A549 (cell line): ENCODE data around the gene ORM1. TPM values are rescaled to one million over a fixed set of nuclear protein-coding genes. Genes with fewer than 3 reads are reported as not detected.
A peak's percentile ranks its signal among the peaks of the same experiment; 100 is the strongest.

Source experiments
- ATAC-seq, 2 experiments: fragments of 200-7000 bp in 1 of 2; fragments of >200 bp in 1 of 2; cut with Nextera tagmentation in 1 of 2; cut with Tn5 transposase in 1 of 2; 3 replicates each; pipeline versions ENCODE4 v1.8.0 to v1.9.1; 2018 to 2020; ENCODE audit warnings: mild to moderate bottlenecking in 1 of 2, moderate library complexity in 1 of 2
- CTCF ChIA-PET: fragments of 300-600 bp; sonication (Branson Sonifier 250); formaldehyde crosslinking; extraction: SDS; loops from one replicate; lab custom pipeline; 2021; ENCODE audit warnings: antibody characterized with exemption, inconsistent platforms; lab: Yijun Ruan, JAX
- POLR2A ChIA-PET: fragments of 350-600 bp; formaldehyde crosslinking; extraction: SDS; loops from one replicate; lab custom pipeline; 2021; ENCODE audit warnings: antibody characterized with exemption, inconsistent platforms; lab: Yijun Ruan, JAX
- DNase-seq, 2 experiments: peaks; one replicate each; pipeline versions ENCODE4 v3.0.0 to v3.0.0-alpha.2; 2011 to 2016; ENCODE audit warnings: low read depth in 1 of 2, low spot score in 1 of 2
- FAIRE-seq: peaks from 2 replicates; lab custom pipeline; 2011; peaks lifted over from hg19 to GRCh38; lab: Jason Lieb, UNC
- H3K27ac ChIP-seq, 2 experiments: fragments of >200 bp; sonication (Bioruptor Twin); formaldehyde crosslinking; 3 replicates each; pipeline ENCODE4 v1.5.1; 2016 to 2017
- H3K4me1 ChIP-seq: fragments of >200 bp; sonication (Bioruptor Twin); formaldehyde crosslinking; 3 replicates; pipeline ENCODE4 v1.6.1; 2016
- H3K4me2 ChIP-seq: fragments of >200 bp; sonication (Bioruptor Twin); formaldehyde crosslinking; 3 replicates; pipeline ENCODE4 v1.6.1; 2016
- H3K4me3 ChIP-seq: fragments of >200 bp; sonication (Bioruptor Twin); formaldehyde crosslinking; 3 replicates; pipeline ENCODE4 v1.5.1; 2016
- H3K9me3 ChIP-seq: fragments of >200 bp; sonication (Bioruptor Twin); formaldehyde crosslinking; 3 replicates; pipeline ENCODE4 v1.6.1; 2016
- BHLHE40 ChIP-seq: IDR thresholded peaks from 2 replicates; pipeline ENCODE4 v1.6.1; 2012; ENCODE audit warnings: low read depth, low read length, inconsistent platforms
- CBX2 ChIP-seq: fragments of 200-600 bp; sonication (generic); IDR thresholded peaks from 2 replicates; pipeline ENCODE4 v1.6.1; 2016; ENCODE audit warnings: low read depth, mild to moderate bottlenecking, borderline replicate concordance
- CHD4 ChIP-seq: fragments of 200-600 bp; sonication (generic); IDR thresholded peaks from 2 replicates; pipeline ENCODE4 v1.6.1; 2016; ENCODE audit warnings: antibody characterized with exemption, mild to moderate bottlenecking, borderline replicate concordance
- CTCF ChIP-seq: fragments of >200 bp; sonication (Bioruptor Twin); formaldehyde crosslinking; IDR thresholded peaks from 3 replicates; pipeline ENCODE4 v1.5.1; 2016
- HEYL ChIP-seq: fragments of 250-450 bp; sonication (Bioruptor Pico); IDR thresholded peaks from 2 replicates; pipeline ENCODE4 v1.8.0; 2021; ENCODE audit warnings: mild to moderate bottlenecking, moderate library complexity
- HMGXB4 ChIP-seq: fragments of 250-450 bp; sonication (Bioruptor Pico); IDR thresholded peaks from 2 replicates; pipeline ENCODE4 v1.5.0; 2021; ENCODE audit warnings: mild to moderate bottlenecking, moderate library complexity, borderline replicate concordance
- KDM1A ChIP-seq: fragments of 200-600 bp; sonication (generic); IDR thresholded peaks from 2 replicates; pipeline ENCODE4 v1.6.1; 2016; ENCODE audit warnings: low read depth, mild to moderate bottlenecking
- MAX ChIP-seq: IDR thresholded peaks from 2 replicates; pipeline ENCODE4 v1.6.1; 2012
- PBX3 ChIP-seq: IDR thresholded peaks from 2 replicates; pipeline ENCODE4 v1.6.1; 2012
- PHF8 ChIP-seq: fragments of 200-600 bp; sonication (generic); IDR thresholded peaks from 2 replicates; pipeline ENCODE4 v1.6.1; 2016; ENCODE audit warnings: low read depth, mild to moderate bottlenecking, antibody characterized with exemption, moderate library complexity, borderline replicate concordance
- POLR2A ChIP-seq: IDR thresholded peaks from 2 replicates; pipeline ENCODE4 v1.6.1; 2012; ENCODE audit warnings: mild to moderate bottlenecking, low read length
- RAD21 ChIP-seq, 2 experiments: fragments of >200 bp in 1 of 2; sonication (Bioruptor Twin) in 1 of 2; formaldehyde crosslinking in 1 of 2; IDR thresholded peaks in 1 of 2; conservative IDR thresholded peaks in 1 of 2; 2 replicates in 1 of 2; 3 replicates in 1 of 2; pipeline ENCODE4 v1.6.1; 2012 to 2018; ENCODE audit warnings: inconsistent platforms in 1 of 2
- RFX5 ChIP-seq: fragments of 450-650 bp; IDR thresholded peaks from 2 replicates; pipeline ENCODE4 v1.7.1; 2014; ENCODE audit warnings: antibody characterized with exemption, mild to moderate bottlenecking, moderate library complexity
- SMC3 ChIP-seq: fragments of >200 bp; sonication (Bioruptor Twin); formaldehyde crosslinking; IDR thresholded peaks from 3 replicates; pipeline ENCODE4 v1.6.1; 2018; ENCODE audit warnings: inconsistent platforms
- SREBF2 ChIP-seq: fragments of 450-650 bp; IDR thresholded peaks from 2 replicates; pipeline ENCODE4 v1.6.1; 2014; ENCODE audit warnings: mild to moderate bottlenecking, moderate library complexity
- TP53 ChIP-seq: fragments of 250-450 bp; sonication (Bioruptor Pico); IDR thresholded peaks from 2 replicates; pipeline ENCODE4 v1.5.0; 2021; ENCODE audit warnings: mild to moderate bottlenecking, moderate library complexity
- ZC3H11A ChIP-seq: fragments of 450-650 bp; IDR thresholded peaks from 2 replicates; pipeline ENCODE4 v1.6.1; 2014; ENCODE audit warnings: antibody characterized with exemption, mild to moderate bottlenecking
- ZFP36 ChIP-seq: fragments of 450-650 bp; IDR thresholded peaks from 2 replicates; pipeline ENCODE4 v1.6.1; 2014; ENCODE audit warnings: borderline replicate concordance; ENCODE audit not compliant: partially characterized antibody
- ZSCAN20 ChIP-seq: fragments of 250-450 bp; sonication (Bioruptor Pico); IDR thresholded peaks from 2 replicates; pipeline ENCODE4 v1.8.0; 2022; ENCODE audit warnings: mild to moderate bottlenecking, moderate library complexity
- WGBS: methylation state at CpG from one replicate; pipeline ENCODE4 v1.1.6; 2017; ENCODE audit errors: missing lambda C conversion rate; 5-methylcytosine and 5-hydroxymethylcytosine counted together
- polyA plus RNA-seq, 4 experiments: library from polyadenylated mRNA; depleted of rRNA in 3 of 4; stranded (reverse); fragments of >200 nt; fragmentation: RNase III in 1 of 4; extraction: RNeasy Plus Mini Kit Qiagen cat#74134 plus additional on column Dnase treatment in 1 of 4; gene quantifications; 2 replicates in 3 of 4; 3 replicates in 1 of 4; pipeline ENCODE4 v1.2.3, GENCODE V29; 2011 to 2017

ORM1 gene
- polyA plus RNA-seq, 2 of the 4 experiments (the other 2 are of a cell fraction), result 0.12 to 0.19 TPM

GRCh38 chr9:114291064-114291474, 31.8 kb upstream of the ORM1 start:
- FAIRE-seq, result no peak
- peak overlapping the region; percentile 63 to 88 for H3K27ac ChIP-seq
- DNase-seq, result peak; percentile 57 to 64
- ChIA-PET POLR2A (interaction anchor here (1.2 kb wide), 1 partner anchor 134 kb away, joined by 5 read pairs; no protein-coding TSS in a partner anchor), CTCF (interaction anchor here (0.6 to 10.0 kb wide), 85 partner anchors 9 to 843 kb away, joined by 3 to 216 read pairs (median 5); partner anchors contain the start of genes AMBP, COL27A1 and KIF12)
- peak; percentile 32 to 69; a peak in 4 of 6 replicates for ATAC-seq
- WGBS, result 18% methylated on average over 12 of the region's 12 CpGs
- no peak overlapping the region for H3K4me2 ChIP-seq
- peak; percentile 94 to 96 for TF ChIP-seq RAD21 (conservative IDR thresholded peaks at IDR 0.05 in 1 of 2, IDR thresholded peaks at IDR 0.05 in 1 of 2)
- no peak for TF ChIP-seq PHF8
- TF ChIP-seq MAX, result peak; percentile 54
- TF ChIP-seq CTCF, result peak; percentile 91
- peak; percentile 96 for TF ChIP-seq SMC3
- peaks cover 39% of the 10 kb centered on the region for H3K4me1 ChIP-seq
- peaks cover 9% of the 10 kb centered on the region; the same call in 2 of the 3 replicates for H3K9me3 ChIP-seq
- no peak overlapping the region for H3K4me3 ChIP-seq

GRCh38 chr9:114291886-114292590, 30.9 kb upstream of the ORM1 start:
- Histone ChIP-seq H3K4me3 (no peak overlapping the region), H3K9me3 (peaks cover 9% of the 10 kb centered on the region; the same call in 2 of the 3 replicates), H3K4me2 (no peak overlapping the region), H3K27ac (no peak overlapping the region), H3K4me1 (peaks cover 37% of the 10 kb centered on the region)
- ChIA-PET CTCF (interaction anchor here (0.9 to 10.0 kb wide), 37 partner anchors 11 to 844 kb away, joined by 3 to 216 read pairs (median 9); partner anchors contain the start of genes AMBP and COL27A1), POLR2A (no interaction called here)
- FAIRE-seq, result no peak
- 88% methylated on average over 11 of the region's 11 CpGs for WGBS
- TF ChIP-seq PHF8, result no peak
- TF ChIP-seq HMGXB4 (CRISPR knock-in tag), result no peak
- no peak for TF ChIP-seq ZFP36
- TF ChIP-seq ZSCAN20 (CRISPR knock-in tag), result no peak
- TF ChIP-seq RFX5, result no peak
- no peak for TF ChIP-seq KDM1A
- TF ChIP-seq BHLHE40, result no peak
- no peak for TF ChIP-seq TP53 (CRISPR knock-in tag)
- no peak for TF ChIP-seq ZC3H11A
- no peak for TF ChIP-seq POLR2A
- TF ChIP-seq CHD4, result no peak
- no peak for TF ChIP-seq SREBF2
- no peak for TF ChIP-seq PBX3
- no peak for TF ChIP-seq CBX2
- TF ChIP-seq HEYL (CRISPR knock-in tag), result no peak
- no peak for TF ChIP-seq MAX
- ATAC-seq, result no peak
- no peak for DNase-seq
